ENCODE results near the gene CPAMD8.
"Not testable (repeated sequence)": the region's sequence is repeated elsewhere in the genome, so short reads cannot be mapped to it uniquely, and the experiment has no call there.

Gene CPAMD8

GRCh38 chr19:17037966-17038500 is 11.4 kb upstream of the CPAMD8 start:
- DNase-seq, result no peak

- DNase-seq, result no peak
Measured at GRCh38 chr19:17037184-17037583, 10.6 kb upstream of the CPAMD8 start.

GRCh38 chr19:17036640-17037039 is 10.0 kb upstream of the CPAMD8 start:
- no peak for DNase-seq

- DNase-seq, result peak; percentile 7 to 72
Measured at GRCh38 chr19:17035842-17036424, 9.3 kb upstream of the CPAMD8 start.

GRCh38 chr19:17031741-17032140 is 5.1 kb upstream of the CPAMD8 start:
- DNase-seq, result no peak

- DNase-seq, result no peak
Measured at GRCh38 chr19:17027535-17027975, 945 bp upstream of the CPAMD8 start.

- peak; percentile 10 to 27 for DNase-seq
Measured at GRCh38 chr19:17025991-17026658, 485 bp downstream of the CPAMD8 start.

GRCh38 chr19:17025361-17025760 is 1.2 kb downstream of the CPAMD8 start:
- no peak for DNase-seq

GRCh38 chr19:17024941-17025340 is 1.7 kb downstream of the CPAMD8 start:
- DNase-seq, result not testable (repeated sequence)

- DNase-seq, result no peak
Measured at GRCh38 chr19:17023805-17024204, 2.8 kb downstream of the CPAMD8 start.

- no peak for DNase-seq
Measured at GRCh38 chr19:17022738-17023137, 3.9 kb downstream of the CPAMD8 start.

- DNase-seq, result peak in 1 of 2 donors; percentile 52
Measured at GRCh38 chr19:17021793-17022590, 4.6 kb downstream of the CPAMD8 start.

GRCh38 chr19:17021328-17021727 is 5.3 kb downstream of the CPAMD8 start:
- DNase-seq, result no peak

GRCh38 chr19:17020823-17021222 is 5.8 kb downstream of the CPAMD8 start:
- DNase-seq, result no peak

GRCh38 chr19:17020385-17020784 is 6.2 kb downstream of the CPAMD8 start:
- DNase-seq, result no peak

GRCh38 chr19:17014212-17014861 is 12.3 kb downstream of the CPAMD8 start:
- DNase-seq, result not testable (repeated sequence)

GRCh38 chr19:17011485-17011884 is 15.1 kb downstream of the CPAMD8 start:
- no peak for DNase-seq

GRCh38 chr19:17006579-17006978 is 20.0 kb downstream of the CPAMD8 start:
- DNase-seq, result no peak

GRCh38 chr19:17005000-17005399 is 21.6 kb downstream of the CPAMD8 start:
- no peak for DNase-seq

GRCh38 chr19:17004386-17004785 is 22.2 kb downstream of the CPAMD8 start:
- no peak for DNase-seq

- no peak for DNase-seq
Measured at GRCh38 chr19:17002455-17002854, 24.2 kb downstream of the CPAMD8 start.

- peak; percentile 81 to 94 for DNase-seq
Measured at GRCh38 chr19:17001603-17002183, 24.9 kb downstream of the CPAMD8 start.

Measured in CD4-positive, alpha-beta T cell treated with Interleukin-4 for 1 hour (primary cell).